ENCODE data around the gene SNRPA.
"Not testable (repeated sequence)": the region's sequence is repeated elsewhere in the genome, so short reads cannot be mapped to it uniquely, and the experiment has no call there.

Gene SNRPA

GRCh38 chr19:40721936-40722661, 28.9 kb upstream of the SNRPA start:
- DNase-seq, result no peak

GRCh38 chr19:40723661-40724254, 27.2 kb upstream of the SNRPA start:
- DNase-seq, result no peak

- DNase-seq, result no peak
These were observed 26.7 kb upstream of the SNRPA start for GRCh38 chr19:40724315-40724714.

- no peak for DNase-seq
These were observed 26.1 kb upstream of the SNRPA start for GRCh38 chr19:40724855-40725254.

GRCh38 chr19:40726279-40726678, 24.7 kb upstream of the SNRPA start:
- DNase-seq, result no peak

- not testable (repeated sequence) for DNase-seq
These were observed 20.9 kb upstream of the SNRPA start for GRCh38 chr19:40730065-40730464.

- not testable (repeated sequence) for DNase-seq
These were observed 18.7 kb upstream of the SNRPA start for GRCh38 chr19:40732304-40732703.

GRCh38 chr19:40733149-40733548, 17.9 kb upstream of the SNRPA start:
- no peak for DNase-seq

GRCh38 chr19:40735013-40735771, 15.8 kb upstream of the SNRPA start:
- no peak for DNase-seq

- no peak for DNase-seq
These were observed 14.3 kb upstream of the SNRPA start for GRCh38 chr19:40736661-40737060.

GRCh38 chr19:40737102-40737644, 13.8 kb upstream of the SNRPA start:
- DNase-seq, result no peak

- no peak for DNase-seq
These were observed 11.8 kb upstream of the SNRPA start for GRCh38 chr19:40739030-40739839.

GRCh38 chr19:40739871-40740703, 10.9 kb upstream of the SNRPA start:
- no peak for DNase-seq

GRCh38 chr19:40740747-40741146, 10.3 kb upstream of the SNRPA start:
- DNase-seq, result no peak

- no peak for DNase-seq
These were observed 9.2 kb upstream of the SNRPA start for GRCh38 chr19:40741527-40742390.

- no peak for DNase-seq
These were observed 8.5 kb upstream of the SNRPA start for GRCh38 chr19:40742477-40742876.

GRCh38 chr19:40742886-40743285, 8.1 kb upstream of the SNRPA start:
- no peak for DNase-seq

GRCh38 chr19:40743926-40744325, 7.1 kb upstream of the SNRPA start:
- DNase-seq, result no peak

GRCh38 chr19:40744554-40745401, 6.2 kb upstream of the SNRPA start:
- DNase-seq, result no peak

GRCh38 chr19:40745402-40745780, 5.6 kb upstream of the SNRPA start:
- no peak for DNase-seq
